ENCODE data around the gene SIGLEC15.
"Not testable (repeated sequence)": the region's sequence is repeated elsewhere in the genome, so short reads cannot be mapped to it uniquely, and the experiment has no call there.

Gene SIGLEC15

GRCh38 chr18:45844938-45845337 is 19.5 kb downstream of the SIGLEC15 start:
- no peak for DNase-seq (ENCODE audit: low spot score)

GRCh38 chr18:45845410-45845809 is 19.9 kb downstream of the SIGLEC15 start:
- DNase-seq (ENCODE audit: low spot score) = no peak

DNA sequence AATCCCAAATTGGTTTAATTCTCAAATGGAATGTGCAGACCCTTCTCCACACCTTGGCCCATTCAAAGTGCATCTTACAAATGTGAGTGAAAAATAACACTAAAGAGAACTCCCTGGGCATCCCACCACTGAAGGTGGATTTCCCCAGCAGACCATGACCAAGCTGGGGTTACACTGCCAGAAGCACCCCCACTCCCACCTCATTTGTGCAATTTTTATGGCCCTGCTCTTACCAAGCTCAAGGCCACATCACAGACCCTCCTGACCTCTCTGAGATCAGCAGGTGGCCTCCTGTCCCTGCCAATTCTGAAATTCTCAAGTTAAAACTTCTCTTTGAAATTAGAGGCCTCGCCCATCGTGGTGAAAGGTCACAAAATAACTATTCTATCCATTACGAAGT is 21.6 kb downstream of the SIGLEC15 start:
- DNase-seq (ENCODE audit: low spot score) = no peak

DNA sequence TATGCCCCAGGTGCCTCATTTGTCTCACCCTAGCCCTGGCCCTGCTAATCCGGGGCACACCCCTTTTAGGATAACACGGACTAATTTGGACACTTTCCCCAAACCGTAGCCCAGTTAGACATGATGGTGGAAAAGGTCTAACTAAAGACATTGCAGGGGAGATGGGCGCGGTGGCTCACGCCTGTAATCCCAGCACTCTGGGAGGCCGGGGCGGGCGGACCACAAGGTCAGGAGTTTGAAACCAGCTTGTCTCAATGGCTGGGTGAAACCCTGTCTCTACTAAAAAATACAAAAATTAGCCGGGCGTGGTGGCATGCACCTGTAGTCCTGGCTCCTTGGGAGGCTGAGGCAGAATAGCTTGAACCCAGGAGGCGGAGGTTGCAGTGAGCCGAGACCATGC is 23.2 kb downstream of the SIGLEC15 start:
- not testable (repeated sequence) for DNase-seq (ENCODE audit: low spot score)

DNA sequence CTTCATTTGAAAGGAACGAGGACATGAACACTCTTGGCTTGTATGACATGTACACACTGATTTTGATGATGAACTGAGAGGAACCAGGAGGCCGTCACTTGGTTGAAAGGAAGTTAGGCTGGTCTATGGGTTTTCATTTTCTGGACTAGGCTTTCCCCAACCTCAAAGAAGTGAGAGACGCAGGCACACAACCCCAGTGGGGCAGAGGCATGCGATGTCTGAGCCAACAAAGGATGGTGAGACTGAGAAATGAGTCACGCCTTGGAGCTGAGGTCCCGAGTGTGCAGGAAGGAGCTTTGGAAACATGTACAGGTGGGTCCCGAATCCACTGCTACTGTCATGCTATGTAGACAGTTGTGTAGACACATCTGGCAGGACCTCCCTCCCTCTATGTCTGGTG is 24.1 kb downstream of the SIGLEC15 start:
- DNase-seq (ENCODE audit: low spot score) = no peak

DNA sequence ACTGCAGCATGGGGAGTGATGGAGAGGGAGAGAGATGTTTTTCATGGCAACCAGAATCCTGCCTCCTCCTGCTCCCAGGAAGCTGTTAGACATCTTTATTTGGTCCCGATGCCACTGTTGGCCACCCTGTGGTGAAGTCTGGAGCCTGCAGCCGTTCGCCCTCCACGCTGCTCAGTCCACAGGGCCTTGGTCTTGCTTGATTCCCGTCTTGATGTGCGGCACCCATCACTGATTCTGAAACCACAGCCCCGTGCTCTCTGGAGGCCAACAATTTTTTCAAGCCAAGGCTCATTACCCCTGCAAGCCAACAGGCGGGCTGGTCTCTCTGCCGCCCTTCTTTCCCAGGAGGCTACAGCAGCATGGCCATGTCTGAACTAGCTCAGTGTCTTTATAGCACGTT is 24.5 kb downstream of the SIGLEC15 start:
- DNase-seq (ENCODE audit: low spot score) = no peak

- DNase-seq (ENCODE audit: low spot score) = no peak
Measured at GRCh38 chr18:45851161-45851925, 25.9 kb downstream of the SIGLEC15 start.

DNA sequence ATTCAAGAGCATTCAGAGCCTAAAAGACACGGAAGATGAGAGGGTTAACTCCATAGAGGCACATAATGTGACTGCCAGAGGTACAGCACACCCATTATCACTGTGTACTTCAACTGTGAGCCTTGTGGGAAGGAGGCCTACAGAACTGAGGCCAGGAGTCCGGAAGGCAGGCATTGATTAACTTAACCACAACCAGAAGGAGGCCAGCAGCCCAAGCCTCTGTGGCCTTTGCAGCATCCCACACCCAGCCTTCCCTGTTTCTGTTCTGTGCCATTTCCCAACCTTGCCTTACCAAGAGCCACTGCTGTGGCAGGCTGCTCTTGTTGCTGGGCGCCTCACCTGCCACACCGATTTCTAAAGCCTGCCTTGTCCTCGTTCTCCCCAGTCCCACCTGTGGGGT is 27.2 kb downstream of the SIGLEC15 start:
- DNase-seq (ENCODE audit: low spot score) = no peak

- DNase-seq (ENCODE audit: low spot score) = no peak
Measured at GRCh38 chr18:45854036-45854586, 28.6 kb downstream of the SIGLEC15 start.

DNA sequence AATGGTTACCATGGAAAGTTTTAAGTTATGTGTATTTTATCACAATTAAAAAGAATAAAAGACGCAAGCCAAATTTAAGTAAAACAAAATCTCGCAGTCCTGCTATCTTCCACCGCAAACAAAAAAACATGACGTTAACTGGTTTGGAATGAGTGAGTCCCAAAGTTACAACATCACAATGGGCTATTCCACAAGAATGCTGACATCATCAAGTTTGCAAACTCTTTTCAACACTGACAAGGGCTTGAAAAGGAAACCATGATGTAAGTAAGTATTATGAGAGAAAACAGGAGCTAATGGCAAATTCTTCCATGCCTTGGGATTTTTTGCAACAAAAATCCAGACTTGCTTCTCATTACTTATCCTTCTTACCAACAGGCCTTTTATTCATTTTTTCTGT is 31.1 kb downstream of the SIGLEC15 start:
- DNase-seq (ENCODE audit: low spot score) = no peak

- no peak for DNase-seq (ENCODE audit: low spot score)
Measured at GRCh38 chr18:45859334-45859733, 33.9 kb downstream of the SIGLEC15 start.

GRCh38 chr18:45860492-45860891 is 35.0 kb downstream of the SIGLEC15 start:
- DNase-seq (ENCODE audit: low spot score) = no peak

DNA sequence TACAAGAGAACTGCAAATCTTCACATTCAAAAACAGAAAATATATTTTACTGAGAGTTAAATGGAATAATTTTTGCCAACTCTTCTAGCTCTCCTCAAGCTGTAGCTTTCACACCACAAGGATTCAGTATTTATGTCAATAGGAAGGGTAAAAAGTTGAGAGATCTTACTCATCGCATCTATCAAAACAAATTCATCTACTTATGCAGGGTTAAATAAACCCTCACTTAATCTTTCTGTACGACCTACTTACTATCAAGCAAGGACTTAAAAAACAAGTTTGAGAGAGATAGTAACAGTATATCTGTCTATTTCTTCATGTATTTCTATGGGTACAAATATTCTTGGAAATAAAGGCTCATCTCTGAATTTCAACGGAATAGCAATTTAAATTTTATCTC is 35.5 kb downstream of the SIGLEC15 start:
- no peak for DNase-seq (ENCODE audit: low spot score)

- DNase-seq (ENCODE audit: low spot score) = no peak
Measured at GRCh38 chr18:45861926-45862325, 36.5 kb downstream of the SIGLEC15 start.

GRCh38 chr18:45863469-45863868 is 38.0 kb downstream of the SIGLEC15 start:
- DNase-seq (ENCODE audit: low spot score) = no peak

DNA sequence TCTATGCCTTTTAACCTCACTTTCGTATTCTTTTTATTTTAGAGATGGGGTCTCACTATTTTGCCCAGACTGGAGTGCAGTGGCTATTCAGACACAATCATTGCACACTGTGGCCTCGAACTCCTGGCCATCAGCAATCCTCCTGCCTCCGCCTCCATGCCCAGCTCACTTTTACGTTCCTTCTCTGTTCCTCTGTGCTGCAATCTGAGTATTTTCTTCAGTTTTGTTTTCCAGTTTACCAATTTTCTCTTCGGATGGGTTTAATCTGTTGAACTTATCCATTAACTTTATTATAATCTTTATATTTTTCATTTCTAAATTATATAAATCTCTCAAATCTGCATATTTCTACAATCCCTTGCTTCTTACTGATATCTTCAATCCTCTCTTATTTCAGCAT is 38.6 kb downstream of the SIGLEC15 start:
- DNase-seq (ENCODE audit: low spot score) = no peak

GRCh38 chr18:45865466-45865865 is 40.0 kb downstream of the SIGLEC15 start:
- no peak for DNase-seq (ENCODE audit: low spot score)

- no peak for DNase-seq (ENCODE audit: low spot score)
Measured at GRCh38 chr18:45870419-45870818, 44.9 kb downstream of the SIGLEC15 start.

DNA sequence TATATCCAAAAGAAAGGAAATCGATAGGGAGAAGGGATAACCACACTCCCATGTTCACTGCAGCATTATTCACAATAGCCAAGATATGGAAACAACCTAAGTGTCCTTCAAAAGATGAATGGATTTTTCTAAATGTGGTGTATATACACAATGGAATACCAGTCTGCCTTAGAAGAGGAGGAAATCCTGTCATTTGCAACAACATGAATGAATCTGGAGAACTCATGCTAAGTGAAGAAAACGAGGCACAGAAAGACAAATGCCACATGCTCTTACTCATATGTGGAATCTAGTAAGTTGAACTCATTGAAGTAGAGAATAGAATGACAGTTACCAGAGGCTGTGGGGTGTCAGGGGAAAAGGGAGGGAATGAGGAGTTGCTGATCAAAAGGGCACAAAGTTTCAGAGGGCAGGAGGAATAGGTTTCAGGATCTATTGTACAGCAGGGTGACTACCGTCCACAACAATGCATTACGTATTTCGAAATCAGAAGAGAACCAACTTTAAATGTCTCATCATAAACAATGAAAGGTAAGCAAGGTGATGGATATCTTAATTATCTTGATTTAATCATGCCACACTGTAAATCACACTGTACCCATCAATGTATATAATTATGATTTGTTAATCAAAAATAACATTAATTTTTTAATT is 46.1 kb downstream of the SIGLEC15 start:
- no peak for DNase-seq (ENCODE audit: low spot score)

GRCh38 chr18:45874491-45875184 is 49.2 kb downstream of the SIGLEC15 start:
- peak; percentile 72 for DNase-seq (ENCODE audit: low spot score)

DNA sequence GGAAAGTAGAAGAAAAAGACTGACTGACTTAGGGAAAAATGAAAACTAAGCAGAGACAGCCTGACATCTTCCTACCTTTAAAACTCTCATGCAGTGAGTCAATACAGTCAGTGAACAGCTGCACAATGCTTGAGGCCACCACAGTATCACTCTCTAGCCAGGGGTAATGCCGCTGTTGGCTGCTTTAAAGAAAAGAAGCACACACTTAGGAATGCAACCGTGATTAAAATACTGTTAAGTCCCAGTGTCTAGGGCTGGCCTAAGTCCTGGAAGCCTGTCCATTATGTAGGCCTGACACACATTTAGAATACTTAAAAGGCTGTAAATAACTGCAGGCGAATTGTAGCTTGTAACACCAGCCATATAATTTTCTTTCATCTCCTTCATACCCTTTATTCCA is 50.7 kb downstream of the SIGLEC15 start:
- no peak for DNase-seq (ENCODE audit: low spot score)

DNA sequence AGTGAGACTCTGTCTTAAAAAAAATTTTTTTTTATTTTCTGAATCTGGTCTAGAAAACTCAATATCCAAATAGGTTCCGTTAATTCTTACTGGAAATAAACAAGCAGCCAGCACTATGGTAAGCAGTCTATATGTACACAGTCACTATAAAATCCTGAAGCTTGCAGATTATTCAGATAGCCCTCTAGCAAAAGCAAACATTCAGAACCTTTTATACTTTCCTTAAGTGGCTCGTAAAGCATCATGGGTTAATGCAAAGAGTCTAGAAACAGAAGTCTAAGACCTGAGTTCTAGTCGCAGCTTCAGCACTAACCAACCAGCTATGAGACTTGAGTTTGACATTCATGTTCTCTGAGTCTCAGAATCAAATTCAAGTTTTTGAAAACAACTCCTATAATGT is 51.9 kb downstream of the SIGLEC15 start:
- no peak for DNase-seq (ENCODE audit: low spot score)
